Dendritic cell treated with granulocyte-macrophage colony-stimulating factor and Interleukin-4, amounts not matched to agents 40 ng/mL and 50 ng/mL, for 4 days (primary cell): ENCODE results near the gene RABAC1.

Experiments
- H3K27ac Mint-ChIP-seq: one replicate; pipeline ENCODE4 v1.8.0; 2022; ENCODE audit warnings: mild to moderate bottlenecking, mixed read lengths
- H3K27me3 Mint-ChIP-seq: one replicate; pipeline ENCODE4 v1.8.0; 2022; ENCODE audit warnings: mild to moderate bottlenecking, mixed read lengths
- H3K36me3 Mint-ChIP-seq: one replicate; pipeline ENCODE4 v1.8.0; 2022; ENCODE audit warnings: low read depth, mixed read lengths
- H3K4me1 Mint-ChIP-seq: one replicate; pipeline ENCODE4 v1.8.0; 2022; ENCODE audit warnings: low read depth, mixed read lengths
- H3K4me3 Mint-ChIP-seq: one replicate; pipeline ENCODE4 v1.8.0; 2022; ENCODE audit warnings: mild to moderate bottlenecking, moderate library complexity, mixed read lengths
- H3K9me3 Mint-ChIP-seq: one replicate; pipeline ENCODE4 v1.8.0; 2022; ENCODE audit warnings: mixed read lengths
- intact Hi-C: fragments of 100-400 bp; cut with micrococcal nuclease; formaldehyde crosslinking; loops from one replicate; pipeline ENCODE4 v1.15.0; 2022

The RABAC1 gene

GRCh38 chr19:41925208-41926003 is 33.7 kb downstream of the RABAC1 start:
- intact Hi-C loops: no loop called here
- Mint-ChIP-seq H3K36me3 (no peaks in the 10 kb centered on the region), H3K4me1 (peaks cover 34% of the 10 kb centered on the region), H3K27ac (no peak overlapping the region), H3K4me3 (no peak overlapping the region), H3K27me3 (peaks cover 49% of the 10 kb centered on the region), H3K9me3 (no peaks in the 10 kb centered on the region)

- Mint-ChIP-seq H3K9me3 (no peaks in the 10 kb centered on the region), H3K4me3 (no peak overlapping the region), H3K27me3 (peaks cover 39% of the 10 kb centered on the region), H3K27ac (no peak overlapping the region), H3K36me3 (no peaks in the 10 kb centered on the region), H3K4me1 (peaks cover 34% of the 10 kb centered on the region)
- intact Hi-C loops: no loop called here
These were observed 34.7 kb downstream of the RABAC1 start for GRCh38 chr19:41924151-41925145.

- H3K36me3 Mint-ChIP-seq: no peaks in the 10 kb centered on the region
- intact Hi-C loops: no loop called here
- H3K4me1 Mint-ChIP-seq: peaks cover 24% of the 10 kb centered on the region
- no peak overlapping the region for H3K27ac Mint-ChIP-seq
- peaks cover 30% of the 10 kb centered on the region for H3K27me3 Mint-ChIP-seq
- H3K4me3 Mint-ChIP-seq: no peak overlapping the region
- H3K9me3 Mint-ChIP-seq: no peaks in the 10 kb centered on the region
These were observed 35.9 kb downstream of the RABAC1 start for GRCh38 chr19:41923045-41923788.

- Mint-ChIP-seq H3K4me3 (no peak overlapping the region), H3K27ac (no peak overlapping the region), H3K27me3 (peaks cover 27% of the 10 kb centered on the region), H3K4me1 (peaks cover 20% of the 10 kb centered on the region), H3K9me3 (no peaks in the 10 kb centered on the region), H3K36me3 (no peaks in the 10 kb centered on the region)
- intact Hi-C loops: no loop called here
These were observed 36.5 kb downstream of the RABAC1 start for GRCh38 chr19:41922585-41922984.

- Mint-ChIP-seq H3K9me3 (no peaks in the 10 kb centered on the region), H3K27me3 (peaks cover 27% of the 10 kb centered on the region), H3K27ac (peak overlapping the region; percentile 3), H3K36me3 (no peaks in the 10 kb centered on the region), H3K4me3 (no peak overlapping the region), H3K4me1 (peaks cover 20% of the 10 kb centered on the region)
- intact Hi-C loops: no loop called here
These were observed 37.2 kb downstream of the RABAC1 start for GRCh38 chr19:41921577-41922576.

GRCh38 chr19:41920882-41921576 is 38.1 kb downstream of the RABAC1 start:
- Mint-ChIP-seq H3K4me3 (no peak overlapping the region), H3K36me3 (no peaks in the 10 kb centered on the region), H3K9me3 (no peaks in the 10 kb centered on the region), H3K27me3 (peaks cover 27% of the 10 kb centered on the region), H3K4me1 (peaks cover 20% of the 10 kb centered on the region), H3K27ac (peak overlapping the region; percentile 3)
- intact Hi-C loops: no loop called here

GRCh38 chr19:41919948-41920712 is 39.0 kb downstream of the RABAC1 start:
- no peak overlapping the region for H3K27ac Mint-ChIP-seq
- H3K4me3 Mint-ChIP-seq: no peak overlapping the region
- no peaks in the 10 kb centered on the region for H3K36me3 Mint-ChIP-seq
- intact Hi-C loops: no loop called here
- peaks cover 27% of the 10 kb centered on the region for H3K27me3 Mint-ChIP-seq
- peaks cover 20% of the 10 kb centered on the region for H3K4me1 Mint-ChIP-seq
- H3K9me3 Mint-ChIP-seq: no peaks in the 10 kb centered on the region

GRCh38 chr19:41918653-41919244 is 40.4 kb downstream of the RABAC1 start:
- H3K36me3 Mint-ChIP-seq: no peaks in the 10 kb centered on the region
- H3K27ac Mint-ChIP-seq: no peak overlapping the region
- intact Hi-C loops: no loop called here
- H3K4me1 Mint-ChIP-seq: peaks cover 20% of the 10 kb centered on the region
- H3K4me3 Mint-ChIP-seq: no peak overlapping the region
- H3K9me3 Mint-ChIP-seq: no peaks in the 10 kb centered on the region
- peaks cover 34% of the 10 kb centered on the region for H3K27me3 Mint-ChIP-seq

- Mint-ChIP-seq H3K27ac (no peak overlapping the region), H3K36me3 (no peaks in the 10 kb centered on the region), H3K27me3 (peaks cover 36% of the 10 kb centered on the region), H3K9me3 (no peaks in the 10 kb centered on the region), H3K4me3 (no peak overlapping the region), H3K4me1 (peaks cover 15% of the 10 kb centered on the region)
- intact Hi-C loops: no loop called here
These were observed 41.0 kb downstream of the RABAC1 start for GRCh38 chr19:41918095-41918494.

- Mint-ChIP-seq H3K4me3 (no peak overlapping the region), H3K27ac (no peak overlapping the region), H3K9me3 (no peaks in the 10 kb centered on the region), H3K4me1 (peaks cover 13% of the 10 kb centered on the region), H3K27me3 (peaks cover 35% of the 10 kb centered on the region), H3K36me3 (no peaks in the 10 kb centered on the region)
- intact Hi-C loops: no loop called here
These were observed 41.4 kb downstream of the RABAC1 start for GRCh38 chr19:41917676-41918075.

- intact Hi-C loops: no loop called here
- Mint-ChIP-seq H3K9me3 (no peaks in the 10 kb centered on the region), H3K27me3 (peaks cover 36% of the 10 kb centered on the region), H3K36me3 (no peaks in the 10 kb centered on the region), H3K27ac (no peak overlapping the region), H3K4me1 (no peaks in the 10 kb centered on the region), H3K4me3 (no peak overlapping the region)
These were observed 43.2 kb downstream of the RABAC1 start for GRCh38 chr19:41915776-41916414.
